Retinal pigment epithelial cell (primary cell): Measurements from ENCODE around the gene PGC.

Experiments used
- DNase-seq: peaks from one replicate; pipeline ENCODE4 v3.0.0-alpha.2; 2010; ENCODE audit warnings: low read depth
- H3K4me3 ChIP-seq: 2 replicates; pipeline ENCODE4 v1.5.1; 2011; ENCODE audit warnings: mild to moderate bottlenecking, low read length, control low read depth, moderate library complexity
- TF ChIP-seq, protein P1 (sequence below): conservative IDR thresholded peaks from 2 replicates; pipeline ENCODE4 v1.5.1; 2011; ENCODE audit warnings: low read depth, low read length, control low read depth, inconsistent platforms

The PGC gene

DNA sequence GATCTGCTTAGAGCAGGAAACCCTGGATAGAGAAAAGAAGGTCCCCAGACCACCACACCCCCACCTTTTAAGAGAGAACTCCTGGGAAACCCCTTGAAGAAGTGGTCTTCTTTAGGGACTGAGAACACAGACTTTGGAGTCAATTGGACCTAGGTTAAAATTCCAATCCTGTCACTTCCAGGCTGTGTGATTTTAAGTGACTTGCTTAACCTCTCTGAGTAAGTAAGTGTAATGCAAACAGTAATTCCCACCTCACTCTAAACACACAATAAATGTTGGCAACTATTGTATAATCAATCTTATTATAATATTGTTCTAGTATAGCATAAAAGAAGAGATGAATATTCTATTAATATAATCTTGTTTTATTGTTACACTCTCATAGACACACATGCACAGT lies 15.0 kb downstream of the PGC start:
- no peak for DNase-seq
- H3K4me3 ChIP-seq = no peak overlapping the region
- TF ChIP-seq, protein P1, sequence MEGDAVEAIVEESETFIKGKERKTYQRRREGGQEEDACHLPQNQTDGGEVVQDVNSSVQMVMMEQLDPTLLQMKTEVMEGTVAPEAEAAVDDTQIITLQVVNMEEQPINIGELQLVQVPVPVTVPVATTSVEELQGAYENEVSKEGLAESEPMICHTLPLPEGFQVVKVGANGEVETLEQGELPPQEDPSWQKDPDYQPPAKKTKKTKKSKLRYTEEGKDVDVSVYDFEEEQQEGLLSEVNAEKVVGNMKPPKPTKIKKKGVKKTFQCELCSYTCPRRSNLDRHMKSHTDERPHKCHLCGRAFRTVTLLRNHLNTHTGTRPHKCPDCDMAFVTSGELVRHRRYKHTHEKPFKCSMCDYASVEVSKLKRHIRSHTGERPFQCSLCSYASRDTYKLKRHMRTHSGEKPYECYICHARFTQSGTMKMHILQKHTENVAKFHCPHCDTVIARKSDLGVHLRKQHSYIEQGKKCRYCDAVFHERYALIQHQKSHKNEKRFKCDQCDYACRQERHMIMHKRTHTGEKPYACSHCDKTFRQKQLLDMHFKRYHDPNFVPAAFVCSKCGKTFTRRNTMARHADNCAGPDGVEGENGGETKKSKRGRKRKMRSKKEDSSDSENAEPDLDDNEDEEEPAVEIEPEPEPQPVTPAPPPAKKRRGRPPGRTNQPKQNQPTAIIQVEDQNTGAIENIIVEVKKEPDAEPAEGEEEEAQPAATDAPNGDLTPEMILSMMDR = no peak

DNA sequence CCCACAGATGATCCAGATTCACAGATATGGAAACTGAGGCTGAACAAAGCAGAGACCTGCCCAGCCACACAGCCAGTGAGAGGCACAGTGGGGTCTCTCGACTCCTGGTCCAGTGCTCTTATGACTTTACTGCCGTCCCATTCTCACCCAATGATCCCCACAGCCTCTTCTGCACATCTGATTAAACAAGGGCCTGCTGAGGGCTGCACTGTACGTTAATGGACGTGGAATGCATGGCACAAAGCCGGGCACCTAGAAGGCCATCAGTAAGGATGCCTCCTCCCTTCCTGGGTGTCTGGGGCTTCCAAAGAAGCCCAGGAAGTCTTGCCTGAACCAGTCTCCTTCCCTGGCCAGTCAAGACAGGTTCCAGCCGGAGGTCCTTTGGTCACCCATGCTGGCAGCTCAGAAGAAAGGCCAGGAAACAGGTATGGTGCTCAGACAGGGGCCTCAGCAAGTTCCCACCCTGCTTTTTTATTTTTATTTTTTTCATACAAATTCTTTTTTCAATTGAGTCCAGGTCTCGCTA lies 15.6 kb downstream of the PGC start:
- DNase-seq = no peak
- TF ChIP-seq, protein P1 = no peak
- H3K4me3 ChIP-seq = no peak overlapping the region

DNA sequence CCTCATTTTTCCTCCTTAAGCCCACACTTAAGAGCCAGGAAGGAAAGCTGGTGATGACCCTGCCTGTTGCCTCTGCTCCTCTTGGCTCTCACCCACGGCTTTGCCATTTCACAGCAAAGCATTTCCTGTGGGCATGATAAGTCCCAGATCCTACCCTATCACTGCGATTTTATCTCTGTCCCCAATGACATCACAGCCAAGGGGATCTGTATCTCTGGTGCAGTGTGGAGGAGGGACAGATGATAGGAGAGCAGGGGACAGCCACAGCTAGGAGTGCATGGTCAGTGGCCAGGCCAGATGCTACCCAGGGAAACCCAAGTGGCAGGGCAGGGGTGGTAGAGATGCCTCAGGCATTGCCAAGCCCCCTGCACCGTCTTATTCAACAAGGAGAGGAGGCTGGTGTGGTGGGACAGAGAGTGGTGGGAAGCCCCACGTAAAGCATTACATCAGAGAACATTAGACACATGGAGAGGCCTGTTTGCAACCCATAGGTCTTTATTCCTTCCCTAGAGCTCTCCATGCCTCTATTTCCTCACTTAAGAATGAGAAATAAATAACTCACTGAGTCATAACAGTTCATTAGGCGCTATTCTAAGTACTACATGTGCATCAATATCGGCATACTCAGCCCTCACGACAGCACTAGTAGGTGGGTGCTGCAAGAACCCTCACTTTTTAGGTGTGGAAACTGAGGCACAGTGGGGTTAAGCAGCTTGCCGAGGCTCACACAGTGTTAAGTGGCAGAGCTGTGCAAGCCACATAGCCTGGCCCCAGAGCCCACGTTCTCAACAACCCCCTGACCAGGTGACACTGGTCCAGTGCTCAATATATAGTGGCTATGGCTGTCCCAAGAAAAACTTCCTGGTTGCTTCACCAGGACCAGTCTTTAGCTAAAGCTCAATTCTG lies 16.4 kb downstream of the PGC start:
- TF ChIP-seq, protein P1 = no peak
- DNase-seq = no peak
- H3K4me3 ChIP-seq = no peak overlapping the region

DNA sequence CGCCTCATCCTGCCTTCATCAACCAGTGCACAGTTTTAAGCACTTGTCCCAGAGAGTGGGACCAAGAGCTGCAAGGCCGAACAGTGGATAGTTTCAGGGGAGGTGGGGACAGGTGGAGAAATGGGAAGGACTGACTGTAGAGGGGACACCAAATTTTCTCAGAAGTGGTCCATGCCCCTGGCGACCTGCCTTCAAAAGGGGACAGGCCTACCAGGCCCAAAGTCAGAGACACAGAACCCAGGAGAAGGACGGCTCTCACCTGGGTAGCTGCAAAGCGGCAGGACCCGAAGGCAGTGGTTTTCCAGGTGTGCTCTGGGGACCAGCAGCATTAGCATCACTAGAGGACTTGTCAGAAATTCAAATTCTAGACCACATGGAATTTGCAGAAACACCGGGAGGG lies 17.6 kb downstream of the PGC start:
- TF ChIP-seq, protein P1 = no peak
- no peak overlapping the region for H3K4me3 ChIP-seq
- DNase-seq = no peak

DNA sequence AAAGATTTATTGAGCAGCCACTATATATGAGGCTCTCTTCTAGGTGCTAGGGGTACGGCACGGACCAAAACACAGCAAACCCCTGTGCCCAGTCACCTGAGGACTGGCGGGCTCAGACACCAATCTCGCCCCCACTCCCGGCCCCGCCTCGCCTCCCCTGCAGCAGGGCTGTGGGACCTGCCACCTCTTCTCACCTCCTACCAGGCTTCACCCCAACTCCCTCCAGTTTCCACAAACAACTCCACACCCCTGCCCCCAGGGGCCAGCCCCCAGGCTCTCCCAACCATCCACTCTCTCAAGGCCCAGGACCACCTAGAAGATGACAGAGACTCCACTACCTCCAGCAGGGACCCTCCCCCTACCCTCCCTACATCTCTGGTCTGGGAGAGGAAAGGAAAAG lies 18.2 kb downstream of the PGC start:
- no peak for DNase-seq
- TF ChIP-seq, protein P1 = no peak
- no peak overlapping the region for H3K4me3 ChIP-seq

DNA sequence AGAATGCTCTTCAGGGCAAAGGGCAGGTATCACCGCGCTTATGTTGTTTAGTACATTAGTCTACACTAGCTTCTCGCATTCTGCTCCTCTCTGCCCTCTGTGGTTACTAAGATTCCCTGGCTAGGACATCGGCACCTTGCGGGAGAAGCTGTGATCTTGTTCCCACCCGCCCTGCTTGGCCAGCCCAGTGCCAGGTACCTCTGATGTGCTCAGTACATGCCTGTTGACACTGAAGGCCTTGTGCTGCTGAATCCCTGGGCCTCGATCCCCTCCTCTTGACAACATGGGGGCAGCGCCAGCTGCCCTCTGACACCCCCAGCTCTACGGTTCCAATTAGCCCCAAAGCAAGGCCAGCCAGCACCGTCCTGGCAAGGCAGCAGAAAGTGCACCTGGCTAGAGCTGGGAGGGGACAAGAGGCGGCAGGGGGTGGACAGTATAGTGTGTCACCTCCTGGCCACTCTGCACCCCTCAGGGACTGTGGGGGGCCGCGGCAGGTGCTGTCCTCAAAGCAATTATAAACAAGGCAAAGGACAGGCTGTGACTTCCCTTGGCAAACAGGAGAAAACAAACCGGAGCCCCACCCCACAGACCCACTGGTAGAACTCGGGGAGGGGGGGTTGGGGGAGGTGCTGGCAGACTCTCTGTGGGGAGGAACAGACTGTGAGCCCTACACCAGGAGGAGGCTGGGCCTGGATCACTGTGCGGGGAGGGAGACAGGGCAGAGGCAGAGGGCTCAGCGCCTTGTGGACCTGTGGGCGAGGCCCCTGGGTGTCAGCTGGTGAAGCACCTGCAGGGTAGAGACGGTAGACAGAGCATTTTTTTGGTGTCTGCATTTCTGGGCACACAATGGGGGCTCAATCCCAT lies 18.9 kb downstream of the PGC start:
- DNase-seq = no peak
- TF ChIP-seq, protein P1 = no peak
- no peak overlapping the region for H3K4me3 ChIP-seq
